T-helper 2 cell treated with Interferon-gamma antibody and Interleukin-4, amounts not matched to agents 5 μg/mL and 100 μg/mL, for 36 hours (primary cell): Measurements from ENCODE around the gene NLRP11.
"Not testable (repeated sequence)": the region's sequence is repeated elsewhere in the genome, so short reads cannot be mapped to it uniquely, and the experiment has no call there.

ENCODE experiments used
- DNase-seq: peaks from one replicate; pipeline ENCODE4 v3.0.0; 2021; ENCODE audit warnings: low spot score
- H3K27ac Mint-ChIP-seq: one replicate; pipeline ENCODE4 v1.8.0; 2021; ENCODE audit warnings: mild to moderate bottlenecking, mixed read lengths
- H3K27me3 Mint-ChIP-seq: one replicate; pipeline ENCODE4 v1.8.0; 2021; ENCODE audit warnings: low read depth, mixed read lengths
- H3K36me3 Mint-ChIP-seq: one replicate; pipeline ENCODE4 v1.8.0; 2021; ENCODE audit warnings: low read depth, mixed read lengths
- H3K4me1 Mint-ChIP-seq: one replicate; pipeline ENCODE4 v1.8.0; 2021; ENCODE audit warnings: low read depth, mixed read lengths
- H3K4me3 Mint-ChIP-seq: one replicate; pipeline ENCODE4 v1.8.0; 2022; ENCODE audit warnings: mild to moderate bottlenecking, moderate library complexity, mixed read lengths
- H3K9me3 Mint-ChIP-seq: one replicate; pipeline ENCODE4 v1.8.0; 2021; ENCODE audit warnings: mixed read lengths

Gene NLRP11

GRCh38 chr19:55820037-55820436 lies 11.8 kb downstream of the NLRP11 start:
- Mint-ChIP-seq H3K36me3 (no peaks in the 10 kb centered on the region), H3K4me1 (no peaks in the 10 kb centered on the region), H3K4me3 (no peak overlapping the region), H3K9me3 (peaks cover 30% of the 10 kb centered on the region), H3K27me3 (no peaks in the 10 kb centered on the region), H3K27ac (no peak overlapping the region)
- DNase-seq: no peak

- DNase-seq: no peak
- H3K27ac Mint-ChIP-seq: no peak overlapping the region
- no peaks in the 10 kb centered on the region for H3K27me3 Mint-ChIP-seq
- no peak overlapping the region for H3K4me3 Mint-ChIP-seq
- H3K9me3 Mint-ChIP-seq: peaks cover 50% of the 10 kb centered on the region
- H3K36me3 Mint-ChIP-seq: no peaks in the 10 kb centered on the region
- no peaks in the 10 kb centered on the region for H3K4me1 Mint-ChIP-seq
Observed at GRCh38 chr19:55813906-55814305, 17.9 kb downstream of the NLRP11 start.

- Mint-ChIP-seq H3K9me3 (peaks cover 49% of the 10 kb centered on the region), H3K36me3 (no peaks in the 10 kb centered on the region), H3K4me3 (no peak overlapping the region), H3K27me3 (no peaks in the 10 kb centered on the region), H3K27ac (no peak overlapping the region), H3K4me1 (no peaks in the 10 kb centered on the region)
- no peak for DNase-seq
Observed at GRCh38 chr19:55812449-55812848, 19.4 kb downstream of the NLRP11 start.

- peaks cover 56% of the 10 kb centered on the region for H3K9me3 Mint-ChIP-seq
- no peaks in the 10 kb centered on the region for H3K27me3 Mint-ChIP-seq
- no peaks in the 10 kb centered on the region for H3K4me1 Mint-ChIP-seq
- H3K36me3 Mint-ChIP-seq: no peaks in the 10 kb centered on the region
- no peak overlapping the region for H3K27ac Mint-ChIP-seq
- no peak for DNase-seq
- H3K4me3 Mint-ChIP-seq: no peak overlapping the region
Observed at GRCh38 chr19:55811340-55811739, 20.5 kb downstream of the NLRP11 start.

GRCh38 chr19:55809381-55810058 lies 22.3 kb downstream of the NLRP11 start:
- H3K4me3 Mint-ChIP-seq: no peak overlapping the region
- H3K27ac Mint-ChIP-seq: no peak overlapping the region
- H3K27me3 Mint-ChIP-seq: no peaks in the 10 kb centered on the region

GRCh38 chr19:55802281-55802680 lies 29.5 kb downstream of the NLRP11 start:
- H3K4me3 Mint-ChIP-seq: no peak overlapping the region
- no peaks in the 10 kb centered on the region for H3K4me1 Mint-ChIP-seq
- no peak for DNase-seq
- H3K27me3 Mint-ChIP-seq: no peaks in the 10 kb centered on the region
- H3K9me3 Mint-ChIP-seq: peaks cover 49% of the 10 kb centered on the region
- no peak overlapping the region for H3K27ac Mint-ChIP-seq
- no peaks in the 10 kb centered on the region for H3K36me3 Mint-ChIP-seq

More at GRCh38 chr19:55809381-55810058, 22.3 kb downstream of the NLRP11 start:
- H3K36me3 Mint-ChIP-seq: no peaks in the 10 kb centered on the region
- H3K4me1 Mint-ChIP-seq: no peaks in the 10 kb centered on the region
- no peak for DNase-seq
- H3K9me3 Mint-ChIP-seq: peaks cover 51% of the 10 kb centered on the region

- Mint-ChIP-seq H3K36me3 (no peaks in the 10 kb centered on the region), H3K4me3 (no peak overlapping the region), H3K27me3 (no peaks in the 10 kb centered on the region), H3K4me1 (no peaks in the 10 kb centered on the region), H3K9me3 (peaks cover 47% of the 10 kb centered on the region), H3K27ac (no peak overlapping the region)
- no peak for DNase-seq
Observed at GRCh38 chr19:55801416-55801815, 30.4 kb downstream of the NLRP11 start.

- Mint-ChIP-seq H3K9me3 (peaks cover 28% of the 10 kb centered on the region), H3K4me3 (no peak overlapping the region), H3K27ac (no peak overlapping the region), H3K27me3 (no peaks in the 10 kb centered on the region), H3K4me1 (no peaks in the 10 kb centered on the region), H3K36me3 (no peaks in the 10 kb centered on the region)
- DNase-seq: no peak
Observed at GRCh38 chr19:55795021-55795420, 36.8 kb downstream of the NLRP11 start.

GRCh38 chr19:55781112-55781511 lies 50.7 kb downstream of the NLRP11 start:
- Mint-ChIP-seq H3K27me3 (no peaks in the 10 kb centered on the region), H3K4me1 (no peaks in the 10 kb centered on the region), H3K36me3 (no peaks in the 10 kb centered on the region), H3K4me3 (no peak overlapping the region), H3K9me3 (peaks cover 17% of the 10 kb centered on the region), H3K27ac (no peak overlapping the region)
- no peak for DNase-seq

- H3K4me1 Mint-ChIP-seq: no peaks in the 10 kb centered on the region
Observed at GRCh38 chr19:55778331-55778730, 53.5 kb downstream of the NLRP11 start.

GRCh38 chr19:55777528-55777927 lies 54.3 kb downstream of the NLRP11 start:
- no peaks in the 10 kb centered on the region for H3K27me3 Mint-ChIP-seq
- H3K4me3 Mint-ChIP-seq: no peak overlapping the region
- no peak overlapping the region for H3K27ac Mint-ChIP-seq

More at GRCh38 chr19:55778331-55778730, 53.5 kb downstream of the NLRP11 start:
- H3K27me3 Mint-ChIP-seq: no peaks in the 10 kb centered on the region
- no peak overlapping the region for H3K4me3 Mint-ChIP-seq
- H3K36me3 Mint-ChIP-seq: no peaks in the 10 kb centered on the region
- no peak overlapping the region for H3K27ac Mint-ChIP-seq
- DNase-seq: no peak
- H3K9me3 Mint-ChIP-seq: peaks cover 22% of the 10 kb centered on the region

GRCh38 chr19:55769632-55770031 lies 62.2 kb downstream of the NLRP11 start:
- not testable (repeated sequence) for H3K4me3 Mint-ChIP-seq, H3K27ac Mint-ChIP-seq, H3K27me3 Mint-ChIP-seq, DNase-seq, H3K36me3 Mint-ChIP-seq, H3K4me1 Mint-ChIP-seq
- peaks cover 36% of the 10 kb centered on the region for H3K9me3 Mint-ChIP-seq

More at GRCh38 chr19:55777528-55777927, 54.3 kb downstream of the NLRP11 start:
- no peak for DNase-seq
- H3K4me1 Mint-ChIP-seq: no peaks in the 10 kb centered on the region
- no peaks in the 10 kb centered on the region for H3K36me3 Mint-ChIP-seq
- H3K9me3 Mint-ChIP-seq: peaks cover 22% of the 10 kb centered on the region

- H3K36me3 Mint-ChIP-seq, H3K4me3 Mint-ChIP-seq, H3K27me3 Mint-ChIP-seq, DNase-seq, H3K27ac Mint-ChIP-seq, H3K4me1 Mint-ChIP-seq: not testable (repeated sequence)
- peaks cover 37% of the 10 kb centered on the region for H3K9me3 Mint-ChIP-seq
Observed at GRCh38 chr19:55768818-55769217, 63.0 kb downstream of the NLRP11 start, which contains the start of gene RFPL4AL1. RFPL4AL1 (plus strand) TSS chr19:55769118; CDS start chr19:55771805, 2,687 bp downstream.

GRCh38 chr19:55766466-55766865 lies 65.3 kb downstream of the NLRP11 start:
- Mint-ChIP-seq H3K4me1 (no peaks in the 10 kb centered on the region), H3K36me3 (no peaks in the 10 kb centered on the region), H3K9me3 (peaks cover 36% of the 10 kb centered on the region), H3K4me3 (no peak overlapping the region), H3K27ac (no peak overlapping the region), H3K27me3 (no peaks in the 10 kb centered on the region)
- no peak for DNase-seq

- H3K4me3 Mint-ChIP-seq, H3K9me3 Mint-ChIP-seq, H3K4me1 Mint-ChIP-seq, H3K36me3 Mint-ChIP-seq, H3K27ac Mint-ChIP-seq, H3K27me3 Mint-ChIP-seq, DNase-seq: not testable (repeated sequence)
Observed at GRCh38 chr19:55758797-55759196, 73.0 kb downstream of the NLRP11 start, which contains the start of gene RFPL4A. RFPL4A (plus strand) TSS chr19:55759097; CDS start chr19:55761801, 2,704 bp downstream.
